ENCODE measurements around the gene RTN4RL2.

DNA sequence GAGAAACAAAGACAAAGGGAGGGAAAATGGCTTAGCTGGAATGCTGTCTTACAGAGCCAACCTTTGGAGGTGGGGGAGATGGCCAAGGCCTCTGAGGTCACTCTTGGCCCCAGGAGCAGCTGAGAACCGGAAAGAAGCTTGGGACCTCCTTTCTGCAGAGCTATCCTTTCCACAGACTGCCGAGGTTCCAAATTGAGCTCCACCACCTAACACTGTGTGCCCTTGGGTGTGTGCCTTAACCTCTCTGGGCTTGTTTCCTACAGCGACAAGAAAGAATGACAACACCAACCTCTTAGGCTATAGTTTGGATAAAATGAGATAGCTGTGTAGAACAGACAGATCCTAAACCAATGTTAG lies 23.2 kb downstream of the RTN4RL2 start:
- TF ChIP-seq POLR2A (IDR thresholded peaks at IDR 0.05) (no peak), POLR2AphosphoS5 (IDR thresholded peaks at IDR 0.05; ENCODE audit: insufficient read depth in 1 of 2, low read depth in 1 of 2) (no peak)
- TF ChIP-seq, protein P1, sequence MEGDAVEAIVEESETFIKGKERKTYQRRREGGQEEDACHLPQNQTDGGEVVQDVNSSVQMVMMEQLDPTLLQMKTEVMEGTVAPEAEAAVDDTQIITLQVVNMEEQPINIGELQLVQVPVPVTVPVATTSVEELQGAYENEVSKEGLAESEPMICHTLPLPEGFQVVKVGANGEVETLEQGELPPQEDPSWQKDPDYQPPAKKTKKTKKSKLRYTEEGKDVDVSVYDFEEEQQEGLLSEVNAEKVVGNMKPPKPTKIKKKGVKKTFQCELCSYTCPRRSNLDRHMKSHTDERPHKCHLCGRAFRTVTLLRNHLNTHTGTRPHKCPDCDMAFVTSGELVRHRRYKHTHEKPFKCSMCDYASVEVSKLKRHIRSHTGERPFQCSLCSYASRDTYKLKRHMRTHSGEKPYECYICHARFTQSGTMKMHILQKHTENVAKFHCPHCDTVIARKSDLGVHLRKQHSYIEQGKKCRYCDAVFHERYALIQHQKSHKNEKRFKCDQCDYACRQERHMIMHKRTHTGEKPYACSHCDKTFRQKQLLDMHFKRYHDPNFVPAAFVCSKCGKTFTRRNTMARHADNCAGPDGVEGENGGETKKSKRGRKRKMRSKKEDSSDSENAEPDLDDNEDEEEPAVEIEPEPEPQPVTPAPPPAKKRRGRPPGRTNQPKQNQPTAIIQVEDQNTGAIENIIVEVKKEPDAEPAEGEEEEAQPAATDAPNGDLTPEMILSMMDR (IDR thresholded peaks at IDR 0.05): no peak
